HL-60 (cell line): Measurements from ENCODE around the gene ATG4D. TPM values are rescaled to one million over a fixed set of nuclear protein-coding genes. Genes with fewer than 3 reads are reported as not detected.

ENCODE experiments used
- microRNA-seq: library from miRNA; unstranded; fragments of <30 nt; microRNA quantifications from one replicate; pipeline ENCODE4, GENCODE V29; 2018

The ATG4D gene

Small RNA genes within 50 kb of the gene (microRNA-seq; reads per million reads assigned to microRNA genes)
- gene MIR1238: not detected
